Mononuclear cell (primary cell): ENCODE measurements around the gene PRDM1. TPM values are rescaled to one million over a fixed set of nuclear protein-coding genes. Genes with fewer than 3 reads are reported as not detected.
"Not testable (repeated sequence)": the region's sequence is repeated elsewhere in the genome, so short reads cannot be mapped to it uniquely, and the experiment has no call there.

Experiments used
- H3K27me3 ChIP-seq: 2 replicates; pipeline ENCODE4 v1.6.0; 2011; ENCODE audit warnings: low read length, control low read depth; ENCODE audit not compliant: insufficient read depth
- H3K4me1 ChIP-seq: 2 replicates; pipeline ENCODE4 v1.5.1; 2011; ENCODE audit warnings: mild to moderate bottlenecking, low read length, control low read depth; ENCODE audit not compliant: insufficient read depth
- H3K4me3 ChIP-seq: 2 replicates; pipeline ENCODE4 v1.5.1; 2011; ENCODE audit warnings: mild to moderate bottlenecking, low read length, moderate library complexity
- H3K9me3 ChIP-seq: 2 replicates; pipeline ENCODE4 v1.5.1; 2011; ENCODE audit warnings: low read depth, mild to moderate bottlenecking, control low read depth, low read length
- total RNA-seq: library from RNA; depleted of rRNA; stranded (reverse); fragments of >200 nt; gene quantifications from one replicate; pipeline ENCODE4 v1.2.3, GENCODE V29; 2012

PRDM1 gene
- total RNA-seq, 1 donor, result 87.0 TPM

GRCh38 chr6:106146852-106147351 lies 60.8 kb downstream of the PRDM1 start:
- Histone ChIP-seq H3K27me3 (no peaks in the 10 kb centered on the region), H3K4me1 (peaks cover 18% of the 10 kb centered on the region), H3K9me3 (no peaks in the 10 kb centered on the region), H3K4me3 (no peak overlapping the region)

- Histone ChIP-seq H3K4me3 (no peak overlapping the region), H3K9me3 (no peaks in the 10 kb centered on the region), H3K27me3 (no peaks in the 10 kb centered on the region), H3K4me1 (peaks cover 12% of the 10 kb centered on the region)
These were observed 61.3 kb downstream of the PRDM1 start for GRCh38 chr6:106147476-106147875.

GRCh38 chr6:106149472-106150069 lies 63.4 kb downstream of the PRDM1 start:
- no peaks in the 10 kb centered on the region for H3K27me3 ChIP-seq
- H3K4me1 ChIP-seq, result no peaks in the 10 kb centered on the region
- no peaks in the 10 kb centered on the region for H3K9me3 ChIP-seq
- no peak overlapping the region for H3K4me3 ChIP-seq

GRCh38 chr6:106152476-106152875 lies 66.3 kb downstream of the PRDM1 start:
- not testable (repeated sequence) for H3K4me1 ChIP-seq, H3K27me3 ChIP-seq, H3K4me3 ChIP-seq, H3K9me3 ChIP-seq

GRCh38 chr6:106152952-106153351 lies 66.8 kb downstream of the PRDM1 start:
- Histone ChIP-seq H3K9me3 (no peaks in the 10 kb centered on the region), H3K4me1 (peaks cover 8% of the 10 kb centered on the region), H3K27me3 (no peaks in the 10 kb centered on the region)

GRCh38 chr6:106154326-106154725 lies 68.2 kb downstream of the PRDM1 start:
- peaks cover 8% of the 10 kb centered on the region for H3K4me1 ChIP-seq
- no peaks in the 10 kb centered on the region for H3K27me3 ChIP-seq
- no peaks in the 10 kb centered on the region for H3K9me3 ChIP-seq
- H3K4me3 ChIP-seq, result no peak overlapping the region

More at GRCh38 chr6:106152952-106153351, 66.8 kb downstream of the PRDM1 start:
- H3K4me3 ChIP-seq, result no peak overlapping the region

- peaks cover 8% of the 10 kb centered on the region for H3K4me1 ChIP-seq
These were observed 69.2 kb downstream of the PRDM1 start for GRCh38 chr6:106155219-106155830.

GRCh38 chr6:106156413-106156812 lies 70.3 kb downstream of the PRDM1 start:
- Histone ChIP-seq H3K4me1 (peaks cover 10% of the 10 kb centered on the region), H3K27me3 (no peaks in the 10 kb centered on the region), H3K9me3 (no peaks in the 10 kb centered on the region), H3K4me3 (no peak overlapping the region)

More at GRCh38 chr6:106155219-106155830, 69.2 kb downstream of the PRDM1 start:
- H3K4me3 ChIP-seq, result no peak overlapping the region
- no peaks in the 10 kb centered on the region for H3K9me3 ChIP-seq
- no peaks in the 10 kb centered on the region for H3K27me3 ChIP-seq

- Histone ChIP-seq H3K9me3 (no peaks in the 10 kb centered on the region), H3K4me3 (no peak overlapping the region), H3K27me3 (no peaks in the 10 kb centered on the region), H3K4me1 (peaks cover 12% of the 10 kb centered on the region)
These were observed 70.7 kb downstream of the PRDM1 start for GRCh38 chr6:106156863-106157262.

- Histone ChIP-seq H3K9me3 (no peaks in the 10 kb centered on the region), H3K27me3 (no peaks in the 10 kb centered on the region), H3K4me1 (peaks cover 28% of the 10 kb centered on the region), H3K4me3 (no peak overlapping the region)
These were observed 72.7 kb downstream of the PRDM1 start for GRCh38 chr6:106158816-106159215.

Other genes with a start within 250 kb of the PRDM1 start
- 62.8 TPM for gene ATG5, start 239.4 kb downstream of the PRDM1 start, total RNA-seq